ENCODE data around the gene TEC. TPM values are rescaled to one million over a fixed set of nuclear protein-coding genes. Genes with fewer than 3 reads are reported as not detected.

TEC gene
- total RNA-seq, 4 donors from 2014 or later: 3.6 to 12.7 (median 3.9) TPM

GRCh38 chr4:48162162-48162561, 107.5 kb downstream of the TEC start:
- Histone ChIP-seq H3K4me3 (replicated peaks in 1 of 3) (no peak overlapping the region), H3K36me3 (no peaks in the 10 kb centered on the region), H3K4me1 (no peaks in the 10 kb centered on the region), H3K9me3 (no peaks in the 10 kb centered on the region), H3K27ac (no peak overlapping the region), H3K27me3 (no peaks in the 10 kb centered on the region)
- no peak for DNase-seq
- intact Hi-C loops (cut with DNase I): no loop called here
- TF ChIP-seq POLR2A (IDR thresholded peaks at IDR 0.05): no peak
- TF ChIP-seq, protein P1, sequence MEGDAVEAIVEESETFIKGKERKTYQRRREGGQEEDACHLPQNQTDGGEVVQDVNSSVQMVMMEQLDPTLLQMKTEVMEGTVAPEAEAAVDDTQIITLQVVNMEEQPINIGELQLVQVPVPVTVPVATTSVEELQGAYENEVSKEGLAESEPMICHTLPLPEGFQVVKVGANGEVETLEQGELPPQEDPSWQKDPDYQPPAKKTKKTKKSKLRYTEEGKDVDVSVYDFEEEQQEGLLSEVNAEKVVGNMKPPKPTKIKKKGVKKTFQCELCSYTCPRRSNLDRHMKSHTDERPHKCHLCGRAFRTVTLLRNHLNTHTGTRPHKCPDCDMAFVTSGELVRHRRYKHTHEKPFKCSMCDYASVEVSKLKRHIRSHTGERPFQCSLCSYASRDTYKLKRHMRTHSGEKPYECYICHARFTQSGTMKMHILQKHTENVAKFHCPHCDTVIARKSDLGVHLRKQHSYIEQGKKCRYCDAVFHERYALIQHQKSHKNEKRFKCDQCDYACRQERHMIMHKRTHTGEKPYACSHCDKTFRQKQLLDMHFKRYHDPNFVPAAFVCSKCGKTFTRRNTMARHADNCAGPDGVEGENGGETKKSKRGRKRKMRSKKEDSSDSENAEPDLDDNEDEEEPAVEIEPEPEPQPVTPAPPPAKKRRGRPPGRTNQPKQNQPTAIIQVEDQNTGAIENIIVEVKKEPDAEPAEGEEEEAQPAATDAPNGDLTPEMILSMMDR (IDR thresholded peaks at IDR 0.05): no peak
- WGBS, 2 donors: 89 to 90% methylated on average over 4 of the region's 4 CpGs

DNA sequence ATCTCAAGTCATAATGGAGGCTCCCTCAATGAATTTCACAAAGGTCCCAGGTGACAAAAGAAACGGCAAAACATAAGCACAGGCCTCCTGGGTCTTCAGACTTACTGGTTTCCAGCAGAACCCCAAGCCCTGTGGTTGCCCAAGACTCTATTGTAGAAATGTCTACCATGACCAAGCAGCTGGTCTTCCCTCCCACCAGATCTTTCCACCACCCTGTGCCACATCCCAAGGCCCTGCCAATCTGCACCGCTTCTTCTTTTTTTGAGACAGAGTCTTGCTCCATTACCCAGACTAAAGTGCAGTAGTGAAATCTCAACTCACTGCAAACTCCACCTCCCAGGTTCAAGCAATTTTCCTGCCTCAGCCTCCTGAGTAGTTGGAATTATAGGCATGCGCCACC, 112.4 kb downstream of the TEC start:
- intact Hi-C loops (cut with DNase I): no loop called here
- Histone ChIP-seq H3K4me3 (replicated peaks in 1 of 3) (no peak overlapping the region), H3K27me3 (no peaks in the 10 kb centered on the region), H3K9me3 (no peaks in the 10 kb centered on the region), H3K36me3 (peaks cover 6% of the 10 kb centered on the region in 2 donors), H3K4me1 (no peaks in the 10 kb centered on the region), H3K27ac (no peak overlapping the region)
- WGBS, 2 donors: 81 to 90% methylated on average over 3 of the region's 3 CpGs
- DNase-seq: no peak
- TF ChIP-seq POLR2A (IDR thresholded peaks at IDR 0.05): no peak
- TF ChIP-seq, protein P1 (IDR thresholded peaks at IDR 0.05): no peak

- Histone ChIP-seq H3K36me3 (peaks cover 6% of the 10 kb centered on the region in 2 donors), H3K27me3 (no peaks in the 10 kb centered on the region), H3K4me3 (replicated peaks in 1 of 3) (no peak overlapping the region), H3K4me1 (no peaks in the 10 kb centered on the region), H3K9me3 (no peaks in the 10 kb centered on the region), H3K27ac (no peak overlapping the region)
- 96 to 97% methylated on average over 1 of the region's 1 CpG for WGBS, 2 donors
- intact Hi-C loops (cut with DNase I): no loop called here
- TF ChIP-seq POLR2A (IDR thresholded peaks at IDR 0.05): no peak
- TF ChIP-seq, protein P1 (IDR thresholded peaks at IDR 0.05): no peak
- DNase-seq: no peak
Observed at GRCh38 chr4:48156423-48156822, 113.2 kb downstream of the TEC start.

GRCh38 chr4:48153791-48154550, 115.7 kb downstream of the TEC start:
- intact Hi-C loops (cut with DNase I): no loop called here
- Histone ChIP-seq H3K27me3 (no peaks in the 10 kb centered on the region), H3K9me3 (no peaks in the 10 kb centered on the region), H3K36me3 (peaks cover 6% of the 10 kb centered on the region in 2 donors), H3K27ac (no peak overlapping the region), H3K4me1 (no peaks in the 10 kb centered on the region), H3K4me3 (replicated peaks in 1 of 3) (no peak overlapping the region)
- TF ChIP-seq, protein P1 (IDR thresholded peaks at IDR 0.05): no peak
- TF ChIP-seq POLR2A (IDR thresholded peaks at IDR 0.05): no peak
- DNase-seq: no peak
- WGBS, 2 donors: 80 to 91% methylated on average over 1 of the region's 1 CpG

DNA sequence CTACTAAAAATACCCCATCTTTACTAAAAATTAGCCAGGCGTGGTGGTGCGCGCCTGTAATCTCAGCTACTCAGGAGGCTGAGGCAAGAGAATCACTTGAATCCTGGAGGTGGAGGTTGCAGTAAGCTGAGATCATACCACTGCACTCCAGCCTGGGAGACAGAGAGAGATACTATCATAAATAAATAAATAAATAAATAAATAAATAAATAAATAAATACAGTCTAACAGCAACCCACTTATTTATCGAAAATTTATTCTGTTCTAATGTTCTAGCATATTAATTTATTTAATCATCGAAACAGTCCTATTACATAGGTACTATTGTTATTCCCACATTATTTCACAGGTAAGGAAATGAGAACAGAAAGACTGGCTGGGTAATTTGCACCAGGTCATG, 117.4 kb downstream of the TEC start:
- no peak for DNase-seq
- H3K4me1 ChIP-seq: no peaks in the 10 kb centered on the region
- 97 to 99% methylated on average over 5 of the region's 5 CpGs for WGBS, 2 donors
- intact Hi-C loops (cut with DNase I): no loop called here
- no peak overlapping the region for H3K27ac ChIP-seq
- H3K36me3 ChIP-seq: peaks cover 6% of the 10 kb centered on the region in 2 donors
- no peak for TF ChIP-seq POLR2A (IDR thresholded peaks at IDR 0.05)
- TF ChIP-seq, protein P1 (IDR thresholded peaks at IDR 0.05): no peak
- H3K4me3 ChIP-seq (replicated peaks in 1 of 3): no peak overlapping the region
- no peaks in the 10 kb centered on the region for H3K9me3 ChIP-seq
- no peaks in the 10 kb centered on the region for H3K27me3 ChIP-seq

Measured in thyroid gland (tissue), 4 donors.